Testis (tissue), 2 donors: Measurements from ENCODE around the gene MORN2.

Experiments
- CTCF ChIP-seq, 3 experiments: fragments of 450-650 bp in 2 of 3; fragments of 200-600 bp in 1 of 3; sonication (generic) in 1 of 3; IDR thresholded peaks; one replicate each; pipeline ENCODE4 v1.5.1; 2016 to 2019; ENCODE audit warnings: antibody characterized with exemption in 3 of 3, mild to moderate bottlenecking in 2 of 3, moderate library complexity in 1 of 3
- POLR2A ChIP-seq: fragments of 450-650 bp; IDR thresholded peaks from one replicate; pipeline ENCODE4 v1.6.1; 2017; ENCODE audit warnings: antibody characterized with exemption, mild to moderate bottlenecking, moderate library complexity

GRCh38 chr2:38898256-38898655 is 22.5 kb downstream of the MORN2 start:
- no peak for TF ChIP-seq CTCF (IDR thresholded peaks at IDR 0.05)
- TF ChIP-seq POLR2A = no peak
